Skin of body (tissue), 2 donors: ENCODE results near the gene TRAPPC6A. TPM values are rescaled to one million over a fixed set of nuclear protein-coding genes. Genes with fewer than 3 reads are reported as not detected.

Experiments
- DNase-seq: peaks from one replicate; lab custom pipeline; 2025; lab: John Stamatoyannopoulos, UW
- total RNA-seq: library from RNA; depleted of rRNA; stranded (reverse); fragments of >200 nt; gene quantifications from one replicate; pipeline ENCODE4 v1.2.3, GENCODE V29; 2014

Gene TRAPPC6A
- total RNA-seq, 1 donor from 2014 or later = 13.3 TPM

DNA sequence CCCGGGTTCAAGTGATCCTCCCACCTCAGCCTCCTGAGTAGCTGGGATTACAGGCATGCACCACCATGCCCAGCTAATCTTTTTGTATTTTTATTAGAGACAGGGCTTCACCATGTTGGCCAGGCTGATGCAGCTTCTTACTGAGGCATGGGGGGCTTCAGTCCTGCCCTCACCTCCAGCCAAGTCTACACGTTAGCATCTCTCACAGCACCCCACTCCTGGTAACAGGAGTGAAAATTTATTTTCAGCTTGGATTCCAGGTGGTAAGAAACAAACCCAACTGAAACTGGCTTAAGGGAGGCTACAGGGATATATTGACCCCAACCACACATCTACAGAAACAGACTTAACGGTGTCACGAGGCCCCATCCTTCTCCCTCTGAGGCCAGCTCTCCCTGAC, 27.9 kb downstream of the TRAPPC6A start:
- no peak for DNase-seq

DNA sequence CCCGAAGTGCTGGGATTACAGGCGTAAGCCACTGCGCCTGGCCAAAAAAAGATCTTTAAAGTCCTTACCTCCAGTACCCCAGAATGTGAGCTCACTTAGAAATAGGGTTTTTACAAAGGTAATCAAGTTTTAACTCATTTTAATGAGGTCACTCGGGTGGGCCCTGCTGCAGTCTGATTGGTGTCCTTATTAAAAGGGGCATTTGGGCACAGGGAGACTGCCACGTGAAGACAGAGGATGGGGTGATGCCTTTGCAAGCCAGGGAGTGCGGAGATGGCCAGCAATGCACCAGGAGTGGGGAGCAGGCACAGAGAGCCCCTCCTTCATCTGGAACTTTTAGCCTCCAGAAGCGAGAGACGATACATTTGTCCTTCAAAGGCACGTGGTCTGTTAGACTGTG, 28.9 kb downstream of the TRAPPC6A start:
- DNase-seq = no peak

DNA sequence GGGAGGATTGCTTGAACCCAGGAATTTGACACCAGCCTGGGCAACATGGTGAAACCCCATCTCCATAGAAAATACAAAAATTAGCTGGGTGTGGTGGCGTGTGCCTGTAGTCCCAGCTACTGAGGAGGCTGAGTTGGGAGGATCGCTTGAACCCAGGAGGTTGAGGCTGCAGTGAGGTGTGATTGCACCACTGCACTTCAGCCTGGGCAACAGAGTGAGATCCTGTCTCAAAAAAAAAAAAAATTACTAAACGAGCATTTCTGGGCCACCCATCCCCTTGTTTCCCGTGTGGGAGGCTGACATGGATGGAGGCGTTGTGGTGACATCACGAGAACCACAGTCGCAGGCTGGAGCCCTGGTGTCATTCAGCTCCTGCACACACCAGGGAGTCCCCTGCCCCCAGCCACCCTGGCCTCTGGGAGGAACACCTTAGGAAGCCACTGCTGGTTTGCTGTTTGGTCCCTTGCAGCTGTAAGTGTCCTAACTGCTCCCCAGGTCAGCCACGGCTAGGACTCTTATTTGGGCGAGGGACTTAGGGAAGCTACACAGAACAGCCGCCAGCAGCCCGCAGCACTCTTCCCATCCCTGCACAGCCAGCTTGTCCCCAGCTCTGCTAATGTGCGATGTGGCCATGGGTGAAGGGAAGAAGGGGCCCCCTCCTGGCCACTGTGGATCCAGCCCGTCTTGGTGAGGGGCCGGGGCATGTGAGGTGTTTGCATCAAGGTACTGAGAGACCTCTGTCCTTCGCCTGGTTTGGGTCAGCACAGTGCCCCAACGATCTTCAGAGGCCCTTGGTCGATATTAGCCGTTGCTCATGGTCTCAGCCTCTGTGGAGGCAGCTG, 30.0 kb downstream of the TRAPPC6A start:
- DNase-seq = no peak

DNA sequence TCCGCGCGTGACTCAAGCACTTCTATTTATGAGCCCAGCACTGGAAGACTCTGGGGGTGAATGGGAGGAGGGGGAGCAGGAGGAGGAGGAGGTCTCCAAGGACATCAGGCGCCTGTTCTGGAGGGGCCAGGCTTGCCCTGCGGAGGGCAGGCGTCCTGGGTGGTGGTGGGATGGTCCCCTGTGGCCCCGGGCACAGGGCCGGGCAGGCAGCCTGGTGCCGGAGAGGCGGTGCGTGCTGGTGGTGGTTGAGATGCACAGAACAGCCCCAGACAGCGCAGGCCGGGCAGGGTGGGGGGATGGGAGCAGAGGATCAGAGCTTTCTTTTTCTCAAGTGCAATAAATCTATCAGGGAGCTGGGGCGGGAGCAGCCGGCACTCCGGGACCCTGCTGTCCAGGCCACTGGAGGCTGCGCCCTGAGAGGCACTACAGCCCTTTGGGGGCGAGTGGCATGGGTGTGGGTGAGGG, 31.3 kb downstream of the TRAPPC6A start:
- DNase-seq = no peak

DNA sequence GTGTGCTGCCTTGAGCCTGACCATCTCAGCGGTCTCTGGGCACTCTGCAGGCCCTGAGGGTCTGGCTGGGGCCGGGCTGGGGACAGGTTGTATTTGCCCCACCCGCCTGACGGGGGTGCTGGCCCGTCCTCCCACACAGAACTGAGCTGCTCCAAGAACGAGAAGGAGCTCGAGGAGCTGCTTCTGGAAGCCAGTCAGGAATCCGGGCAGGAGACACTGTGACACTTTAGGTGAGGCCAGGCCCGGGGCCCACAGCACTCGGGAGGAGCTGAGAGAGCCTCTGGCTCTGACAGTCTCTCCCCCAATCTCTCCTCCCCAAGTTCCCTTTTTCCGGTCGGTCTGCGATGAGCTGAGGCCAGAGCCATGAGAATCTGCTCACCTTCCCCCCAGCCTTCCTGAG, 31.8 kb downstream of the TRAPPC6A start:
- no peak for DNase-seq

DNA sequence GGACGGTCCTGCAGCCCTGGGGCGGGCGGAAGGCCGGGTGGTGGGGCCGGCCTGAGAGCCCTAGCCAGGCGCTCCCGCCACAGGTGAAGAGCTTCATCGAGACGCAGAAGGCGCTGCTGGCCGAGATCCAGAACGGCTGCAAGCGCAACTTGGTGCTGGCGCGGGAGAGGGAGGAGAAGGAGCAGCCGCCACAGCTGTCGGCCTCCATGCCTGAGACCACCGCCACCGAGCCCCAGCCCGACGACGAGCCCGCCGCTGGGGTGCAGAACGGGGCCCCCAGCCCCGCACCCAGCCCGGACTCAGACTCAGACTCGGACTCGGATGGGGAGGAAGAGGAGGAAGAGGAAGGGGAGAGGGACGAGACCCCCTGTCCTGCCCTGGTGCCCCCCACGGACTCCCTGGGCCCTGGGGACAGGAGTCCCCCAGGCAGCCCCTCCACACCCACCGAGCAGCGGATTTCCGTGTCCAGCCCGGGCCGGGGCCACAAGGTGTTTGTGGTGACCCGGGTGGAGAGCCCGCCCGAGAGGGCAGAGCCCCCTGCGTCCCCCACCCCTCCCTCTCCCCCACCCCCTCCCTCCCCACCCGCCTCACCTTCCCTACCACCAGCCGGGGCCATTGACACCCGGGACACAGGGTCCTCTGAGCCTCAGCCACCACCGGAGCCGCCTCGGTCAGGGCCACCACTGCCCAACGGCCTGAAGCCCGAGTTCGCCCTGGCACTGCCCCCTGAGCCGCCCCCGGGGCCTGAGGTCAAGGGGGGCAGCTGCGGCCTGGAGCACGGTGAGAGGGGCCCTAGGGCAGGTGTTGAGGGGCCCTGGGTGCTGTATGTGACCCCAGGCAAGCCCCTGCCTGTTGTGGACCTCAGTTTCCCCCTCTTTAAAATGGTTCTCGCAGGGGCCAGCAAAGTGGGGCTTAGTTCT, 32.5 kb downstream of the TRAPPC6A start:
- DNase-seq = no peak

DNA sequence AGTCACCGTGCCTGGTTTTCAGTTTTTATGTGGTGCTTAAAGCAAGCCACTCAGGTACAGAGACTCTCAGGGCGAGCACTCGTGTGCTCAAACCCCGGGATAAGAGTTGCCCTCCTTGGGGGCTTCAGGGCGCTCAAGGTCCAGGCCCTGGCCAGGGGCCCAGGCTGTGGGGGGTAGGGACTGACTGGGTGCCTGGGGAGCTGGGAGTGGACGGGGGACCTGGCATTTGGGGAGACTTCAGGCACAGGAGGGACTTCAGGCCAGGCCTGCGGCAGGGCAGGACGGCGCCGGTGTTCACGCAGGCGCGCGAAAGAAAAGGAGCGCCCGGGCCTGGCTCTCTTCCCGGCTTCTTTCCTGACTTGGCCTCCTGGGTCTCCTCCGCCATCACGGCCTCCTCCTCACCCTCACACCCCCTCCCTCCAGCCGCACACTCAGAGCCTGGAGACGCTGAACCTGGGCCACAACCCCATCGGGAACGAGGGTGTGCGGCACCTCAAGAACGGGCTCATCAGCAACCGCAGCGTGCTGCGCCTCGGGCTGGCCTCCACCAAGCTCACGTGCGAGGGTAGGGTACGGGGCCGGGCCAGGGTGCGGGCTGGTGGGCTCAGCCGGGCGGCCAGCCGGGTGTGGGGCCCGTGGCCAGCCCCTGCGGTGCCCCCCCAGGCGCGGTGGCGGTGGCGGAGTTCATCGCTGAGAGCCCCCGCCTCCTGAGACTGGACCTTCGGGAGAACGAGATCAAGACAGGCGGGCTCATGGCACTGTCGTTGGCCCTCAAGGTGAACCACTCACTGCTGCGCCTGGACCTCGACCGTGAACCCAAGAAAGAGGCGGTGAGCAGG, 33.4 kb downstream of the TRAPPC6A start:
- DNase-seq = no peak

DNA sequence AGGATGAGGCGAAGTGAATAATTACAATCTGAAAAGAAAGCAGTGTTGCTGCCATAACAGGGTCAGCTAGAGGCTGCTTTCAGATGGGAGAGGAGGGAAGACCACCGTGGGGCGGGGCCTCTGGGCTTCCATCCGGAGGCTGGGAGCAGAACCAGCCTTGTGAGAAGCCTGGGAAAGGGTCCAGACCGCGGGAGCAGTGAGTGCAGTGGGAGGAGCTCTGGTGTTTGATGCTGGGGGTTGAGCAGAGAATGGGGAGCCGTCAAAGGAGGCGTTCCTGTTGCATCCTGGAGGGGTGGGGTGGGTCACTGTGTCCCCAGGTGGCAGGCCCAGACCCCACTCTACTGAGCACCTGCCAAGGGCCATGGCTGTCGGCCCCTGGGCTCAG, 35.3 kb downstream of the TRAPPC6A start:
- no peak for DNase-seq

DNA sequence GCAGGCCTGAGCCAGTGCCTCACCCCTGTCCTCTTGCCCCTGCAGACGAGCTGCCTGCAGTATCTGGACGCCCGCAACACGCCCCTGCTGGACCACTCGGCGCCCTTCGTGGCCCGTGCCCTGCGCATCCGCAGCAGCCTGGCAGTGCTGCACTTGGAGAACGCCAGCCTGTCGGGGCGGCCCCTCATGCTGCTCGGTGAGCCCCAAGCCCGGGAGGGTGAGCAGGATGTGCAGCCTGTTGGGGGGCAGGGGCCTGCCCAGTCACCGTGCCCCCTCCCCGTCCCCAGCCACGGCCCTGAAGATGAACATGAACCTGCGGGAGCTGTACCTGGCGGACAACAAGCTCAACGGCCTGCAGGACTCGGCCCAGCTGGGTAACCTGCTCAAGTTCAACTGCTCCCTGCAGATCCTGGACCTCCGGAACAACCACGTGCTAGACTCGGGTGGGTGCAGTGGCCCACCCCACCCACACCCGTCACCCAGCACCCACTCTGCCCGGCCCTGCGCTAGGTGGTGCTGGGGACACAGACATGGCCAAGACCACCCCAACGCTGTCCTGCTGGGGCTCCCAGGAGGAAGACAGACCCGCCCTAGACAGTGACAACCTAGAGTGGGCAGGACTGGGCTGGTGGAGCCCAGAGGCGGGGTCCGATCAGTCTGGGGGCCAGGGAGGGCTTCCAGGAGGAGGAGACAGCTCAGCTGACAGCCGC, 35.9 kb downstream of the TRAPPC6A start:
- no peak for DNase-seq

DNA sequence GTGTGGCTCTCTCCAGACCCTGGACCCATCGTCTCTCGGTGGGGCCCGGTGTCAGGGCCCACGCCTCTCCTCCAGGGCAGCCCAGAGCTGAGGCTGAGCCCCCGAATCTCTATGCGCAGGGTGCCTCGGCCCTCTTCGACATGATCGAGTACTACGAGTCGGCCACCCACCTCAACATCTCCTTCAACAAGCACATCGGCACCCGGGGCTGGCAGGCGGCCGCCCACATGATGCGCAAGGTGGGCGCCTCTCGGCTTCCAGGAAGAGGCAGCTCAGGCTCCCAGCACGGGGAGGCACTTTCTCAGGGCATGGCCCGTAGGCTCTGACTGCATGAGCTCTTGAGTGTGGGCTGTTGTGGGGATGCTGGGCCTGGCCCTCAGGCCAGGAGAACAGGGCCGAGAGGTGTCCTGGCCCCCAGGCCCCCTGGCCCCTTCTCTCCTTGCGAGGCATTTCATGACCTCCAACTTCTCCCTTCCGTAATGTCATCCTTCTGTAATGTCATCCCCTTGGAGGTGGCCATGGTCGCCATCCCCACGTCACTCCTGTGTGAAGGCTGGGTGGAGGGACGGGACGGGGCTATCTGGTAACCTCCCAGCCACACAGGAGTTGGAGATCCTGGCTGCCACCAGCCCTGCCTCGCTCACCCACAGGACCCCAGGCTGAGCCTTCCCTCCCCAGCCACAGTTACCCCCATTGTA, 36.7 kb downstream of the TRAPPC6A start:
- DNase-seq = no peak

DNA sequence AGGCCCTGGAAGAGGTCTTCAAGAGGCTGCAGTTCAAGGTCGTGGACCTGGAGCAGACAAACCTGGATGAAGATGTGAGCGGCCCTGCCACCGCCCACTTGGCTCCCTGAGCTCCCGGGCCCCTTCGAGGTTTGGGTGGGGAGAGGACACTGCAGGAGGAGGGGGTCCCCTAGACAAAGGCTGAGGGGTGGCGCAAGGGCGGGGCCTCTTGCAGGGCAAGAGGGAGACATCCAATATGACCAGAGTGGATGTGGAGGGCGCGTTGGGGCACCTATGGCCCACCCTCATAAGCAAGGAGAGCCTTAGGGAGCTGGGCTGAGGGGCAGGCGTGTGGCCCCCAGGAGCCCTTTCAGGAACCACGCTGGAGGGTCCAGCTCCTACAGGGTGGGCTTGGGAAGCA, 37.5 kb downstream of the TRAPPC6A start:
- DNase-seq = no peak

DNA sequence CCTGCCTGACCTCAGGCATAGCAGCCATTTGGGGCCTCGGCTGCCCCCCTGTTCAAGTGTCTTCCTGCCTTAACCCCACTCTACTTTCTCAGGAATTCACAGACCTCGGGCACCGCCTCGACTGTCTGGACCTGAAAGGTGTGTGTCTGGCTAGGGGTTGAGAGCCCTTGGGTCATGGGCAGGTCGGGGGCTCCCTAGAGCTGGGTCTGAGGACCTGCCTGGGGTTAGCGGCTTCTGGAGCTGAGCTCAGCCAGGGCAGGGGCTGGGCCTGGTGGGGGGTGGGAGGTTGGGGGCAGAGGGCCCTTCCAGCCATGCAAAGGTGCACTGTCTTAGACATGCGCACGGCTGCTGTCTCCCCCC, 37.9 kb downstream of the TRAPPC6A start:
- DNase-seq = no peak

DNA sequence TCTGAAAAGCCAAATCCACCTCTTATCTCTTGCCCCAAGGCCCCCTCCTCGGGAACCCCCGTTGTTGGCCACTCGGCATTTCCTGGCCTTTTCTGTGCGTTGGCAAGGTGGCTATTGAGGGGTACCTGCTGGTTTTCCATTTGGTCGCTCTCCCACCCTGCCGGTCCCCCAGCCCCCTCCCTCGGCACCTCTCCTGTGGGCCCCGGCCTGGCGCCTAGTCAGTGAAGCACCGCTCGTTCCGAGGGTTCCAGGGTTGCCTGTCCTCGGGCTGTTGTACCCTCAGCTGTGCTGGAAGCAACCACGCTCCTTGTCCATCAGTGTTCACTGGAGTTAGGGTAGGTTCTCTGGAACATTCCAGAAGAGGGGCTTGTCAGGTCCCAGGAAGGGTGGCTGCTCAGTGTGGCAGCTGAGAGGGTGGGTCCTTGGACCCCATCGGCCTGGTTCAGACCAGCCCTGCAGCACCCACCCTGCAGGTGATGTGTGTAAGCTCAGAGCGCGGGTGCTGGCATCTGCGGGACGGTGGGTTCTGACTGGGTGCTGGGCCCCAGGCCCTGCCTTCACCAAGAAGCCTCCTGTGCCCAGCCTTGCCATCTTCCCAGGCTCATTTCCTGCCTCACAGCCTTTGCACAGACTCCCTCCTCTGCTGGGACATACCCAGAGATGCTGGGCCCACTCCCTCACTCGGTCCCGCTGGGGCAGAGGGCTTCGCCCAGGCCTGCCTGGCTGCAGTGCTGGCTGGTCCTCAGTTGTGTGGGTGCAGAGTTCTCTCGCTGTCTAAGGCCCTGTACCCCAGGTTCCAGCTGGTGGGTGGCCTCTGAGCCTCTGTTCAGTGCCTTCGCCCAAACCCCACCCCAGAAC, 38.5 kb downstream of the TRAPPC6A start:
- no peak for DNase-seq

DNA sequence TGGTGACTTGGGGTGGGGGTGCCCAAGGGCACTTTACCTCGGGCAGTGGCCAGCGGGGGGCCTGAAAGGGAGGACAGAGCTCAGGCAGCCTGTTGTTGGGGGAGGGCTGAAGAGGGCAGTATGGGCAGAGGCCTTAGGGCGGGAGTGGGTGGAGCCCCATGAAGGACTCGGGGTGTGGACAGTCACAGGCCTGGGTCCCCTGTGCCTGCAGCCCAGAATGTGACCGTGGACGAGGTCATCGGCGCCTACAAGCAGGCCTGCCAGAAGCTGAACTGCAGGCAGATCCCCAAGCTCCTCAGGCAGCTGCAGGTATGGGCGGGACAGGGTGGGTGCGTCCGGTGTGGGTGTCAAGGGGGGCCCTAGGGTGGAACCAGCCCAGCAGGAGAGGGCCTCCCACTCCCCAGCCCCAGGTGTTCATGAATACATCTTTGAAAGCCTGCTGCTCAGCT, 39.7 kb downstream of the TRAPPC6A start:
- no peak for DNase-seq

DNA sequence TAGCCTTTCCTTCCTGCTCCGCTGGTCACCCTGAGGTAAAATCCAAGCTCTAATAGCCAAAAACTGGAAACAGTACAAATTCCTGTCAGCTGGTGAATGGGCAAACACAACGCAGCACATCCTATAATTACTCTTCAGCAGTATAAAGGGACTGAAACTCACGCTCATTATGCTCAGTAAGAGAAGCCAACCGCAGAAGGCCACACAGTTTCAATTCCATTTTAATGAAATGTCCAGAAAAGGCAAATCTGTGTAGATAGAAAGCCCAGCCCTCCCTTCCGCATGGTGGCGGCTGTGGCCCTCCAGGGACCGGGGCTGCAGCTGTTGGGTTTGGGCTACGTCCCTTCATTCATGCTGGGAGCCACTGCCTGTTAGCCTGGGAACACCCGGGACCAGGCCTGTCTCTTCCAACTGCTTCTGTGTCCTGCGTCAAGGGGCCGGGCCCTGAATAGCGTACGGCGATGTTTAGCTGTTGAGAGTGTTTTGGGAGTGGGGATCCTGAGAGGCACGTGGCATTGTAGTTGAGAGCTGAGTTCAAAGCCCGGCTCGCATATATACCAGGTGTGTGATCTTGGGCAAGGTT, 40.8 kb downstream of the TRAPPC6A start:
- no peak for DNase-seq

DNA sequence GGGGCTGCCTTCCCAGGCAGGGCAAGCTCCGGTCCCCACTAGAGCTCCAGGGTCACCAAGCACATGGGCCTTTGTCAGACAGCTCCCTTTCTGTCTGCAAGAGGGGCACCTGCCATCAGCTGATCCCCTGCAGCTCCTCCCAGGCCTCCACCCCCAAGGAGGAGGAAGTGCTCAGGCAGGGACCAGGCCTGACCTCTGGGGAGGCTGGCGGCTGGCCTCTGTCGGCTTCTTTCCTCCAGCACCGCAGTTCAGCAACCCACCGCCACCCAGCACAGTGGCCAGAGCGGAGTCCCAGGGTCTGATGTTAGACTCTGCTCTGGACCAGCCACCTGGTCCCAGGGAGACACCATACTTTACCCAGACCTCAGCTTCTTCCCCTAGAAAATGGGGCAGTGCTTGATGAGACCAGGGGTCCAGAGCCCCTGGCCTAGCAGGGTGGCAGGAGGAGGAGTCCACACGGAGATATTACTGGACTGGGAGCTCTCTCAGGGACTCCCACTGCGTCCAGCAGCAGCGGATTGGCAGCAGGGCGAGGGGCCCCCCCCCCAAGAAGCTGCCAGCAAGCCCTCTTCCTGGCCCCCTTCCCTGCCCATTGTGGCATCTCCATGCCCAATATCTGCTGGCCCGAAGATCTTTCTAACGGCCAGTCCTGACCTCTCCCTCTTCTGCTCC, 41.4 kb downstream of the TRAPPC6A start:
- DNase-seq = no peak

DNA sequence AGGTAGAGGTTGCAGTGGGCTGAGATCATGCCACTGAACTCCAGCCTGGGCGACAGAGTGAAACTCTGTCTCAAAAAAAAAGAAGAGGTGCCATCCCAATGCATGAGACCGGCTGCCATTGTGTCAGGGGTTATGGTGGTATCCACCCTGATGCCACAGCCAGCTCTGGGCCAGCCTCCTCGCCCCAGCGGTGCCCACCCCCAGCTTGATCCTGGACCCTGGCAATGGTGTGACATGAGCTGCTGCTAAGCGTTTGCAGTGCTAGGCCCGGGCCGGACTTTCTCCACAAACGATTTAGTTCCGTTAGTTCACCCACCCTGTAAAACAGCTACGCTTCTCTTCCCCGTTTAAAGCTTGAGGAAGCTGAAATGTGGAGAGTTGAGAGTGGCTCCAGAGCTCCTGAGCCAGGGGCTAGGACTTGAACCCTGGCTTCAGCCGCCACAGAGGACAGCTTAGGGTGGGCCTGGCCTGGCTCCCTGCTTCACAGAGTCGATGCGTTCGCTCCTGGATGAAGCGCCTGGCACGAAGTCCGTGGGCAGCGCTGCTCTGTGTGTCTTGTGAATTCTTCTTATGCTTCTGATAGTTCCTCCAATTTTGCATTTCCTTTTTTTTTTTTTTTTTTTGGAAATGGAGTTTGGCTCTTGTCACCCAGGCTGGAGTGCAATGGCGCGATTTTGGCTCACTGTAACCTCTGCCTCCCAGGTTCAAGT, 42.7 kb downstream of the TRAPPC6A start:
- no peak for DNase-seq

DNA sequence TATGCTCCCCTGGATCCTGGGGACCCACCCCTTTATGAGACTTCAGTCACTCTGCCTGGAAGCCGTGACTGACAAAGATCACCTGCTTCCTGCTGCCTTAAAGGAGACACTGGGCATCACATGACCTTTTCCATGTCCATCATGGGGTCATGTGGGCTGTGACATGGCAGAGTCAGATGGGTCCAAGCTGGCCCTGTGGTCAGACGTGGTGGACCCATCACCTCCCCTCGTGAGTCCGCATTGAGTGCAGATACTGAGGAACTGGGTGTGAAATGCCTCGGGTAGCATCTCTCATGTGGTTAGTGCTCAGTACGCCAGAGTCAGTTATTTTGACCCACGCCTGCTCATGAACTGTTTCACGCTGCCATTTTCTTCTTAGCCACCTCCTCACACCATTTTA, 44.4 kb downstream of the TRAPPC6A start:
- no peak for DNase-seq
